AG04450 (cell line): ENCODE measurements around the gene STIM1. TPM values are rescaled to one million over a fixed set of nuclear protein-coding genes. Genes with fewer than 3 reads are reported as not detected.
"Not testable (repeated sequence)": the region's sequence is repeated elsewhere in the genome, so short reads cannot be mapped to it uniquely, and the experiment has no call there.

Experiments
- CTCF ChIA-PET: fragments of 300-600, 350-600 bp; formaldehyde crosslinking; extraction: SDS; loops from one replicate; lab custom pipeline; 2022; ENCODE audit warnings: antibody characterized with exemption, inconsistent platforms; lab: Charles Lee
- POLR2A ChIA-PET: fragments of 350-600 bp; formaldehyde crosslinking; extraction: SDS; loops from one replicate; lab custom pipeline; 2021; ENCODE audit warnings: antibody characterized with exemption, inconsistent platforms; lab: Yijun Ruan, JAX
- DNase-seq: peaks from one replicate; pipeline ENCODE4 v3.0.0-alpha.2; 2011; ENCODE audit warnings: low read depth, low spot score
- H3K27ac ChIP-seq: one replicate; pipeline ENCODE4 v1.5.1; 2012; ENCODE audit warnings: low read depth, low read length, control low read depth
- H3K27me3 ChIP-seq: one replicate; pipeline ENCODE4 v1.6.0; 2012; ENCODE audit warnings: low read length; ENCODE audit not compliant: control insufficient read depth, insufficient read depth
- H3K4me3 ChIP-seq: 2 replicates; pipeline ENCODE4 v1.5.1; 2011; ENCODE audit warnings: mild to moderate bottlenecking, low read depth, low read length, control low read depth
- H3K9me3 ChIP-seq: 2 replicates; pipeline ENCODE4 v1.5.1; 2012; ENCODE audit warnings: low read length; ENCODE audit not compliant: control insufficient read depth, insufficient read depth
- polyA plus RNA-seq: library from polyadenylated mRNA; depleted of rRNA; stranded (reverse); fragments of >200 nt; gene quantifications from 2 replicates; pipeline ENCODE4 v1.2.3, GENCODE V29; 2011
- TF ChIP-seq, protein P1 (sequence below): IDR thresholded peaks from 2 replicates; pipeline ENCODE4 v1.5.1; 2011; ENCODE audit warnings: low read depth, low read length, control low read depth, inconsistent platforms

STIM1 gene
- polyA plus RNA-seq, 1 experiment = 23.4 TPM

DNA sequence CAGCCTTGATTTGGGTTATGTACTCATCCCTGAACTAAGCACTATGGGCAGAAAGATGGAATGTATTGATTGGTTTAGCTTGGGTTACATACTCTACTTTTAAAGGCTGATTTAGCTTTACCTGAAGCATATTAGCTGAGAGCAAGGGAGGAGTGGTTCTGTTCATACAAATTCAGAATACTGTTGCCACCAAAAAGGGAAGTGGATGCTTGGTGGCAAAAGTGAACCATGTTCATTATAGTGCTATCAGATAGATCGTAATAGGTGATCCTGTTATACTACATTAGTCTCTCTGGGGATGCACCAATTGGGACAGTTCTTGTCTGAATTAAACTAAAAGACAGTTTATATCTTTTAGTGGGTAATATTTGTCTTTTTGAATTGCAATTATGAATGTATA lies 194.7 kb downstream of the STIM1 start:
- H3K9me3 ChIP-seq = no peaks in the 10 kb centered on the region
- TF ChIP-seq, protein P1, sequence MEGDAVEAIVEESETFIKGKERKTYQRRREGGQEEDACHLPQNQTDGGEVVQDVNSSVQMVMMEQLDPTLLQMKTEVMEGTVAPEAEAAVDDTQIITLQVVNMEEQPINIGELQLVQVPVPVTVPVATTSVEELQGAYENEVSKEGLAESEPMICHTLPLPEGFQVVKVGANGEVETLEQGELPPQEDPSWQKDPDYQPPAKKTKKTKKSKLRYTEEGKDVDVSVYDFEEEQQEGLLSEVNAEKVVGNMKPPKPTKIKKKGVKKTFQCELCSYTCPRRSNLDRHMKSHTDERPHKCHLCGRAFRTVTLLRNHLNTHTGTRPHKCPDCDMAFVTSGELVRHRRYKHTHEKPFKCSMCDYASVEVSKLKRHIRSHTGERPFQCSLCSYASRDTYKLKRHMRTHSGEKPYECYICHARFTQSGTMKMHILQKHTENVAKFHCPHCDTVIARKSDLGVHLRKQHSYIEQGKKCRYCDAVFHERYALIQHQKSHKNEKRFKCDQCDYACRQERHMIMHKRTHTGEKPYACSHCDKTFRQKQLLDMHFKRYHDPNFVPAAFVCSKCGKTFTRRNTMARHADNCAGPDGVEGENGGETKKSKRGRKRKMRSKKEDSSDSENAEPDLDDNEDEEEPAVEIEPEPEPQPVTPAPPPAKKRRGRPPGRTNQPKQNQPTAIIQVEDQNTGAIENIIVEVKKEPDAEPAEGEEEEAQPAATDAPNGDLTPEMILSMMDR = no peak
- no peak for DNase-seq
- ChIA-PET CTCF (interaction anchor here (1.8 to 3.1 kb wide), 4 partner anchors 22 to 209 kb away, joined by 6 to 18 read pairs (median 10); partner anchors contain the start of gene STIM1), POLR2A (no interaction called here)
- no peak overlapping the region for H3K27ac ChIP-seq
- no peaks in the 10 kb centered on the region for H3K27me3 ChIP-seq
- no peak overlapping the region for H3K4me3 ChIP-seq

DNA sequence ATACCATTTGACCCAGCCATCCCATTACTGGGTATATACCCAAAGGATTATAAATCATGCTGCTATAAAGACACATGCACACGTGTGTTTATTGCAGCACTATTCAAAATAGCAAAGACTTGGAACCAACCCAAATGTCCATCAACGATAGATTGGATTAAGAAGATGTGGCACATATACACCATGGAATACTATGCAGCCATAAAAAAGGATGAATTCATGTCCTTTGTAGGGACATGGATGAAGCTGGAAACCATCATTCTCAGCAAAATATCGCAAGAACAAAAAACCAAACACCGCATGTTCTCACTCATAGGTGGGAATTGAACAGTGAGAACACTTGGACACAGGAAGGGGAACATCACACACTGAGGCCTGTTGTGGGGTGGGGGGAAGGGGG lies 197.7 kb downstream of the STIM1 start:
- POLR2A ChIA-PET, H3K27me3 ChIP-seq, H3K9me3 ChIP-seq, CTCF ChIA-PET, H3K4me3 ChIP-seq, H3K27ac ChIP-seq, DNase-seq: not testable (repeated sequence)

DNA sequence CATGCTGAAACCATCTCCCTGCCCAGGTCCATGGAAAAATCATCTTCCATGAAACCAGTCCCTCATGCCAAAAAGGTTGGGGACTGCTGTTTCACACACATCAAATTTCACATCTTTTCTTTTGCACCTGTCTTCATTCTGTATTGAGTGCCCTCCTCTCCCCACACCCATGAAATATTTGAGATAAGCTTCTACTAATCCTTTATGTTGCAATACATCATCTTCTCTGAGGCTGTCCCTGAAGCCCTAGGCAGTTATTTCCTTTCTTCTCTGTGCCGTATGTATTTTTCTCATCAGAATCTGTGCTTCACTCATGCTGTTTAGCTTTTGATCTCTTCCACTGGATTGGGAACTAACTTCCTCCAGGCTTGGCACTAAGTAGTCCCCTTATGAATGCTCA lies 199.2 kb downstream of the STIM1 start:
- Histone ChIP-seq H3K4me3 (no peak overlapping the region), H3K27me3 (no peaks in the 10 kb centered on the region), H3K27ac (no peak overlapping the region), H3K9me3 (no peaks in the 10 kb centered on the region)
- ChIA-PET CTCF (interaction anchor here (0.9 to 8.3 kb wide), 4 partner anchors 15 to 205 kb away, joined by 3 to 91 read pairs (median 26); partner anchors contain the start of gene STIM1), POLR2A (no interaction called here)
- DNase-seq = no peak
- TF ChIP-seq, protein P1 = no peak

DNA sequence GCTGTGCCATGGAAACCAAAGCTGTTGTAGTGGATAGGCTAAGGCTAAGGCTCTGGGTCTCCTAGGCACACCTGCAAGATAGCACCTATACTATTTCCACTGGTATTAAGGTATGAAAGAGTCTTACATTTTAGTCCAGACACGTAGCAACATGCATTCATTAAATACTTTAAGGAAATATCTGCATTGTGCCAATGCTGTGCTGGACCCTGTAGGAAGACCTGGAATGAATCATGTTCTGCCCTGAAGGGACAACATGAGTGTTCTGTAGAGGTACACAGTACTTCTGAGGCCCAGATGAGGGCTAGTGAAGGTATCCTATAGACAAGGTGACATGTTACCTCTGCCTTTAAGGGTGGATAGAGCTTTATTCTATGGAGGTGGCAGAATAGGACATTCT lies 204.0 kb downstream of the STIM1 start:
- ChIA-PET CTCF (interaction anchor here (1.0 to 8.3 kb wide), 4 partner anchors 14 to 218 kb away, joined by 3 to 91 read pairs (median 16); no protein-coding TSS in a partner anchor), POLR2A (no interaction called here)

DNA sequence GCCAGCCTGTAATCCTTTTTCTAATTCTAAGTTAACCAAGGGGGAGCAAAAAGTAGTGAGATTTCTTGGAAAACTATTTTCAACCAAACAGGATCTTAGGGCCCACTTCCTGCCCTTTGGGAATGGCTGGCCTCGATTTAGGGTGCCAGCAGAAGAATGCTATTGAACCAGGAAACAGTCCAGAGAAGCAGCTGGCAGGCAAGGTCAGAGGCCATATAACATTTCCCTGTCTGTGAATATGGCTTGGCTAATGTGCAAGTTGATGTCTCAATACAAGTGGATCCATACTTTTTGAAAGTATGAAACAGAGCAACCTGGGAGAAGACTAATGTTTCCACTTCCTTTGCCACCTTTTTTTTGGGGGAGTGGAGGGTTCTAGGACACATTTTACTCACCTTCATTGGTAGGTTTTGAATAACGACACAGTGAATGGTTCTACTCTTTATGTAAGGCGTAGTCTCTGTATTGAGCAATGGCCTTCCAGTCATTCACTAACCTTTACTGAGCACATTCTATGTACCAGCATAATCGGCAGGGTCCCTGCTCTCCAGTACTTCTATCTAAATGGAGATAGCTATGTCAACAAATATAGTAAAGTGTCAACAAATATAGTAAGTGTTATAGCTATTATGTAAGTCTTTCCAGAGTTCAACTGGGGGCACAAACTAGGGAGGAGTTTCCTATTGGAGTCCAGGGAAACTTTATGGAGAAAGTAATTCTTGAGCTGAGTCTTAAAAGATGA lies 204.9 kb downstream of the STIM1 start:
- ChIA-PET CTCF (interaction anchor here (1.0 to 8.3 kb wide), 6 partner anchors 13 to 219 kb away, joined by 3 to 91 read pairs (median 6); partner anchors contain the start of gene STIM1), POLR2A (no interaction called here)

More for the DNA sequence above, 204.0 kb downstream of the STIM1 start:
- DNase-seq = no peak
- no peaks in the 10 kb centered on the region for H3K9me3 ChIP-seq
- no peak overlapping the region for H3K27ac ChIP-seq
- TF ChIP-seq, protein P1 = no peak
- H3K4me3 ChIP-seq = no peak overlapping the region
- no peaks in the 10 kb centered on the region for H3K27me3 ChIP-seq

More for the DNA sequence above, 204.9 kb downstream of the STIM1 start:
- Histone ChIP-seq H3K9me3 (no peaks in the 10 kb centered on the region), H3K4me3 (no peak overlapping the region), H3K27me3 (no peaks in the 10 kb centered on the region), H3K27ac (no peak overlapping the region)
- TF ChIP-seq, protein P1 = no peak
- no peak for DNase-seq
